Mammary epithelial cell (primary cell): ENCODE measurements around the gene FLT4.

Experiments used
- EZH2 ChIP-seq: IDR thresholded peaks from 2 replicates; pipeline ENCODE4 v1.6.1; 2012; ENCODE audit warnings: low read length, inconsistent platforms, borderline replicate concordance
- TF ChIP-seq, protein P1 (sequence below), 2 donors: IDR thresholded peaks in 1 of 2; conservative IDR thresholded peaks in 1 of 2; 2 replicates each; pipeline ENCODE4 v1.5.1; 2011 to 2012; ENCODE audit warnings: inconsistent platforms in 2 of 2, low read length in 2 of 2, mild to moderate bottlenecking in 2 of 2, control low read depth in 1 of 2, low read depth in 1 of 2; ENCODE audit not compliant: insufficient read depth in 1 of 2; ENCODE audit errors: extremely low read depth in 1 of 2

DNA sequence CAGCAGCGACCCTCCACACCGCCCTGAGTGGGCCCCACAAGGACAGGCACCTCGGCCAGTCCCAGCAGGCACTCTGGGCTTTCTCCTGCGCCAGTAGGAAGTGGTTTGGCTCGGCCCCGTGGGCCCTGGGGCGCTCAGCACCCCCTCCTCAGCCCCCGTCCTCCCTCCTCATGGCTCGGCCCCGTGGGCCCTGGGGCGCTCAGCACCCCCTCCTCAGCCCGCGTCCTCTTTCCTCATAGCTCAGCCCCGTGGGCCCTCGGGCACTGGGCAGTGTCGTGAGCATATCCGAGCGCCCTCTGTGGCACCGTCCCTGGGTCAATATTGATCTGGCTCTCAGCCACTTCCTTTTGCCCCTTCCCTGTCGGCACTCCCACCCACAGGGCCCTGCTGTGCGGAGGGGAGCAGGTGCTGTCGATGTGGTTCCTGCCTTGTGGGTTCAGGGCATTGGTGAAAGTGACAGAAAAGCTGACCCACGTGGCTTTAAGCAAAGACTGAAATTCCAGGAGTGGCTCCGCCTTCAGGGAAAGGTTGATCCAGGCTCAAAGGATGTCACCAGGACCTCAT lies 52.6 kb downstream of the FLT4 start:
- TF ChIP-seq, protein P1, sequence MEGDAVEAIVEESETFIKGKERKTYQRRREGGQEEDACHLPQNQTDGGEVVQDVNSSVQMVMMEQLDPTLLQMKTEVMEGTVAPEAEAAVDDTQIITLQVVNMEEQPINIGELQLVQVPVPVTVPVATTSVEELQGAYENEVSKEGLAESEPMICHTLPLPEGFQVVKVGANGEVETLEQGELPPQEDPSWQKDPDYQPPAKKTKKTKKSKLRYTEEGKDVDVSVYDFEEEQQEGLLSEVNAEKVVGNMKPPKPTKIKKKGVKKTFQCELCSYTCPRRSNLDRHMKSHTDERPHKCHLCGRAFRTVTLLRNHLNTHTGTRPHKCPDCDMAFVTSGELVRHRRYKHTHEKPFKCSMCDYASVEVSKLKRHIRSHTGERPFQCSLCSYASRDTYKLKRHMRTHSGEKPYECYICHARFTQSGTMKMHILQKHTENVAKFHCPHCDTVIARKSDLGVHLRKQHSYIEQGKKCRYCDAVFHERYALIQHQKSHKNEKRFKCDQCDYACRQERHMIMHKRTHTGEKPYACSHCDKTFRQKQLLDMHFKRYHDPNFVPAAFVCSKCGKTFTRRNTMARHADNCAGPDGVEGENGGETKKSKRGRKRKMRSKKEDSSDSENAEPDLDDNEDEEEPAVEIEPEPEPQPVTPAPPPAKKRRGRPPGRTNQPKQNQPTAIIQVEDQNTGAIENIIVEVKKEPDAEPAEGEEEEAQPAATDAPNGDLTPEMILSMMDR (conservative IDR thresholded peaks at IDR 0.05 in 1 of 2, IDR thresholded peaks at IDR 0.05 in 1 of 2; ENCODE audit: extremely low read depth in 1 of 2, insufficient read depth in 1 of 2, low read depth in 1 of 2, low read length in 2 of 2): no peak
- no peak for TF ChIP-seq EZH2
